ENCODE results near the gene PLEKHM3.

- TF ChIP-seq CTCF (IDR thresholded peaks at IDR 0.05; ENCODE audit: low read depth, low read length) (no peak), POLR2A (IDR thresholded peaks at IDR 0.05; ENCODE audit: extremely low read depth, insufficient read length) (no peak), MYC (IDR thresholded peaks at IDR 0.05; ENCODE audit: low read depth, low read length) (no peak)
Measured at GRCh38 chr2:208034503-208035140, 9.3 kb upstream of the PLEKHM3 start.
